Umbilical cord (tissue), 2 donors: Measurements from ENCODE around the gene KIF23. TPM values are rescaled to one million over a fixed set of nuclear protein-coding genes. Genes with fewer than 3 reads are reported as not detected.
A peak's percentile ranks its signal among the peaks of the same experiment; 100 is the strongest.
"Not testable (repeated sequence)": the region's sequence is repeated elsewhere in the genome, so short reads cannot be mapped to it uniquely, and the experiment has no call there.

Source experiments
- DNase-seq: peaks from one replicate; pipeline ENCODE4 v3.0.0-alpha.2; 2015; ENCODE audit warnings: low spot score
- total RNA-seq: library from RNA; depleted of rRNA; stranded (reverse); fragments of >200 nt; gene quantifications from one replicate; pipeline ENCODE4 v1.2.3, GENCODE V29; 2014; ENCODE audit warnings: low replicate concordance; ENCODE audit not compliant: insufficient read depth

KIF23 gene
- total RNA-seq, 1 donor from 2014 or later = 17.6 TPM

- no peak for DNase-seq
Measured at GRCh38 chr15:69434679-69435078, 20.5 kb downstream of the KIF23 start.

DNA sequence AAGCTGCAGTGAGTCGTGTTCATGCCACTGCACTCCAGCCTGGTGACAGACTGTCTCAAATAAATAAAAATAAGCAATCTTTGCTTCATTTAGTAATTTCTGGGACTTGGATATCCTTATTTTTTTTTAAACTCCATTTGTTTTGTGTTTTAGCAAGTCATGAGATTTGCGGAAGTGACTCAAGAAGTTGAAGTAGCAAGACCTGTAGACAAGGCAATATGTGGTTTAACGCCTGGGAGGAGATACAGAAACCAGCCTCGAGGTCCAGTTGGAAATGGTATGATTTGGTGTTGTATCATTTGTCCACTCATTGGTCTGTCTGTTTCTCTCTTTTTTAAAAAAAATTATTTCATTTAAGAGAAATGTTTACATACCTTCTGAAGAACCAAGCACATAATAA lies 21.8 kb downstream of the KIF23 start:
- DNase-seq = no peak

- no peak for DNase-seq
Measured at GRCh38 chr15:69436951-69437350, 22.8 kb downstream of the KIF23 start.

DNA sequence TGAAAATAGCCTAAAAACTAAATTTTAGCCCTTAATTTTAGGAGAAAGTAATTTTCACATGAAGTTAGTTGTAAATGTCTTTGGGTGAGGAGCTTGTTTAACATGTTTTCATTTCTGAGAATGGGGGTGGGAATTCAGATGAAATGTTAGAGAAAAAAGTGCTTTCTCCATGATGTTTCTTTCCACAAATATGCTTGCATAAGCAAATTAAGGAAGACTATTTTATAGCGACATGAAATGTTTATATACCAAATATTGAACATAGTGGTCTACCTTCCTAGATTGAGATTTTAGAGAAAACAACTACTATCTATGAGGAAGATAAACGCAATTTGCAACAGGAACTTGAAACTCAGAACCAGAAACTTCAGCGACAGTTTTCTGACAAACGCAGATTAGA lies 25.5 kb downstream of the KIF23 start:
- no peak for DNase-seq

GRCh38 chr15:69443032-69443611 lies 29.0 kb downstream of the KIF23 start:
- no peak for DNase-seq

DNA sequence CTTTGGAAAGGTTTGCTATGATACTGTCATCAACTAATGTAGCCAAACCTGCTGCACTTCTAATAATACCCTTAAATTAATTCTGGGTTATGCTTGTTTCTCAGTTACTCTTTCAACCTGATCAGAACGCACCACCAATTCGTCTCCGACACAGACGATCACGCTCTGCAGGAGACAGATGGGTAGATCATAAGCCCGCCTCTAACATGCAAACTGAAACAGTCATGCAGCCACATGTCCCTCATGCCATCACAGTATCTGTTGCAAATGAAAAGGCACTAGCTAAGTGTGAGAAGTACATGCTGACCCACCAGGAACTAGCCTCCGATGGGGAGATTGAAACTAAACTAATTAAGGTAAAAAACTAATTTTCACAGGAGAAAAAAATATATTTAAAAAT lies 30.5 kb downstream of the KIF23 start:
- no peak for DNase-seq

DNA sequence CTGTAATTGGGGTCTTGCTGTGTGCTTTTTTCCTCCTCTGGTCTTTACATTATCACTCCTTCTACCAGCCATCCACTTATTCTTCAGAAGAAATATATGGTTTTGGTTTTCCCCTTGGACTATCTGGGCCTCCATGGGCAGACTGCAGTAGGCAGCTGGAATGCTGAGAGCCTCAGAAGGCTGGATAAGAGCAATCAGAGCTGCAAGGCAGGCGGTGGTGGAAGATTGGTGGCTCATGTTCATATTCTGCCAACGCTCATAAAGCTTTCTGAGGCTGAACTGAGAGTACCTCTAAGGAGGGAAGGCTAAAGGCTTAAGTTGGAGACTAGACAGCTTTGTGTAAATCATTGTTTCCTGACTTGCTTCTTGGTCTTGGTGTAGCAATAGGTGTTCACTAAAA lies 32.8 kb downstream of the KIF23 start:
- peak; percentile 64 for DNase-seq

GRCh38 chr15:69450221-69450620 lies 36.1 kb downstream of the KIF23 start:
- not testable (repeated sequence) for DNase-seq

- no peak for DNase-seq
Measured at GRCh38 chr15:69450968-69451695, 37.0 kb downstream of the KIF23 start.

GRCh38 chr15:69451951-69452691 lies 38.0 kb downstream of the KIF23 start:
- no peak for DNase-seq

DNA sequence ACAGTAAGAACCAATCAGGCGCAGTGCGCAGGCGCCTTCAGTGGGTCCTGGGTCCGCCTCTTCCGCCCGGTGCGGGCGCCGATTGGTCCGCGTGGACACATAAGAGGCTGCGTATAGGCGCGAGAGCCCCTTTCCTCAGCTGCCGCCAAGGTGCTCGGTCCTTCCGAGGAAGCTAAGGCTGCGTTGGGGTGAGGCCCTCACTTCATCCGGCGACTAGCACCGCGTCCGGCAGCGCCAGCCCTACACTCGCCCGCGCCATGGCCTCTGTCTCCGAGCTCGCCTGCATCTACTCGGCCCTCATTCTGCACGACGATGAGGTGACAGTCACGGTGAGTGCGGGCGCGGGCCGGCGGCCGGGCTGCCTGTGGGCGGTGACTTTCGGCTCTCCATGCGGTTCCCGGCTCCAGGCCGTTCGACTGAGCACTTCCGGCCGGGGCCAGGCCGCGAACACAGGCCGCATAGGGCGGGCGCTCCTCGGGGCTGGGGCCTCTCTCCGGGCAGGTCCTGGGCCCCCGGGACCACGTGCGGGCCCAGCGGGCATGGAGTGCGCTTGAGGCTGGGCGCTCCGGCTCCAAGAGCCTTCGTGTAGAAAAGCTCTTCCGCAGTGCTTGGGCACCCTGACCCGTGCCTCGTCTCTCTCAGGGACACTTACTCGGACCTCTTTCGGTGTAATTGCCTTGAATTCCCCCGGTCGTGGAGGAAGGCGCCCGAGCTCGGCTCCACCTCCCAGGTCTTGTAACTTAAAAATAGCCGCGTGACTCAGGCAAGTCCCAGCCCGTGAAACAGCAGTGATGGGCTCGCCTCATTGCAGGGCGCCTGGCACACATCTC lies 38.8 kb downstream of the KIF23 start, which contains the start of gene RPLP1:
Gene RPLP1, plus strand, starts transcription at position 127 of the 830 bp plus-strand sequence. Its CDS starts 131 bp downstream, at position 258.
- peak; percentile 98 for DNase-seq

- DNase-seq = no peak
Measured at GRCh38 chr15:69454953-69455352, 40.8 kb downstream of the KIF23 start.

GRCh38 chr15:69456208-69457166 lies 42.3 kb downstream of the KIF23 start:
- no peak for DNase-seq

- DNase-seq = no peak
Measured at GRCh38 chr15:69457304-69458280, 43.4 kb downstream of the KIF23 start.

DNA sequence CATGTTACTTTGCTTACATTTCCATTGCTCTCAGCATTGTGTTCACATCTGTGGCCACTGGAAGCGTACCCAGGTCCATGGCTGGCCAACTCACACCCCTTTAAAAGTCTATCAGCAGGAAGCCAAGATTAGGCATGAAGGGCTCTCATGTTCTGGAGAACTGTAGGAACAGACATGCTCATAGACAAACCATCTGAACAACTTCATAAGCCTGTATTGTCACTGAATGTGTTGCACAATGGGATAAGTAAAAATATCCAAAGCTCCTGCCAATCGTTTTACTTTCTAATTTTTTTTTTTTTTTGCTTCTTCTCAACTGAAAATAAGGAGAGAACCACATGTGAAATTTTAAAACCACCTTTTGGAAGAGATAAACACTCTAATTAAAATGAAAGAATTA lies 44.9 kb downstream of the KIF23 start:
- no peak for DNase-seq

DNA sequence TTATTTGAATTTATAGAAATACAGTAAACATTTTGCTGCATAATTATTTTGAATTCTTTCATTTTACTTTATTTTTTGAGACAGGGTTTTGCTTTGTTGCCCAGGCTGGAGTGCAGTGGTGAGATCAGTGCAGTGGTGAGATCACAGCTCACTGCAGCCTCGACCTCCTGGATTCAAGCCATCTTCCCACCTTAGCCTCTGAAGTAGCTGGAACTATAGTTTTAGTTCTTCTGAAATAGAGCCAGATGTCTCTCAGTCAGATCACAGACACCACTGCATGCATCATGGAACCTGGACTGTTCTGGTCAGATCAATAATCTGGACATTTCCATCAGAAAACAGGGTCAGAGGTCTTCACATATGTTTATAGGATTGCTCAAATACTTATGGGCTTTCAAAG lies 46.3 kb downstream of the KIF23 start:
- no peak for DNase-seq

DNA sequence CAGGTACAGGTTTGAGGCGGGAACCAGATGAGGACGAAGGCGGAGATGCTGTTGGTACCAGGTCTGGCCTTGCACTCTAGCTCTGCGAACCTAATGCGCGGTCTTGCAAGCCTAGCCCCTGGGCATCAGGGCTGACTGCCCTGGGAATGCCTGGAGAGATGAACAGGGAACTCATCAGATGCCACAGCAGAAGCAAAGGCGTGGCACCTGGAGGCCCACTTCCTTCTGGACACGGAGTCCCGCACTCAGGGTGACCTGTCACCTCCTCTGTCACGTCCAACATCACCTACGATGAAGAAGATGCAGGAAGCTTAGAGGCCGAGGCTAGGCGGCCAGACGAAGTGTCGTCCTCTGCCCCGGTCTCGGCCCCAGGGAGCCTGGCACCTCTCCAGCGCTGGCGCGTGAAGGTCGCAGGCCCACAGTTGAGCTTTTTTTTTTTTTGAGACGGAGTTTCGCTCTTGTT lies 47.9 kb downstream of the KIF23 start:
- DNase-seq = no peak

DNA sequence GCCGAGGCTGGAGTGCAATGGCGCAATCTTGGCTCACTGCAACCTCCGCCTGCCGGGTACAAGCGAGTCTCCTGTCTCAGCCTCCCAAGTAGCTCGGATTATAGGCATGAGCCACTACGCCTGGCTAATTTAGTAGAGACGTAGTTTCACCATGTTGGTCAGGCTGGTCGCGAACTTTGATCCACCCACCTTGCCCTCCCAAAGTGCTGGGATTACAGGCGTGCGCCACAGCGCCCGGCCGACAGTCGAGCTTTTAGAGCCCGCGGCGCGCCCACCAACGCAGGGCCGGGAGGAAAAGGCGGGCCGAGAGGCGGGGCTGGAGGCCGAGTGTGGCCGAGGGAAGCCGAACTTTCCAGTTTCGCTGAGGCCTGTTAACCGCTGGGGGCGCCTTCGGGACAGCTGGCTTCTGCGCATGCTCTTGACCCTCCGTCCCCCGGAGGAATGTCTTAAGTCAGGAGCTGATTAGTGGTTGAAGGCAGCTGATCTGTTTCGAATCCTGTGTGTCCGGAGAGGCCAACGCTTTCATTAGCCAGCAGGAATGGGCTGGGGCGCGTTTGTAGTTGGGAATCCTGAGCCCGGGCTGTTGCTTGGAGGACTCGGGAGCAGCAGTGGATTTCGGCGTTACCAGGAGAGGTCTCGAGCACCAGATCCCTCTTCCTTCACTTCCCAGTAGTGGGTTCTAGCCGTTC lies 48.5 kb downstream of the KIF23 start:
- peak; percentile 99 for DNase-seq
